Activated B cell treated with CpG ODN at 0.5 μM for 24 hours (primary cell): ENCODE results near the gene SLC35E2B. TPM values are rescaled to one million over a fixed set of nuclear protein-coding genes. Genes with fewer than 3 reads are reported as not detected.

Experiments
- total RNA-seq: library from RNA; stranded (reverse); gene quantifications from 2 replicates; pipeline ENCODE4 v1.2.3, GENCODE V29; 2022

SLC35E2B gene
- total RNA-seq, 1 donor from 2014 or later: 54.7 TPM

Other genes starting within 250 kb of the SLC35E2B start
- 0.58 and 0.86 TPM in 2 replicates for gene ATAD3C, start 243.1 kb downstream of the SLC35E2B start, total RNA-seq
- 47.4 and 49.5 TPM in 2 replicates for gene ATAD3B, start 221.0 kb downstream of the SLC35E2B start, total RNA-seq
- gene ATAD3A, start 180.6 kb downstream of the SLC35E2B start, total RNA-seq: 26.1 and 32.4 TPM in 2 replicates
- 0.31 TPM in 1 of 2 replicates, not detected in the other for gene TMEM240, start 152.2 kb downstream of the SLC35E2B start, total RNA-seq
- gene SSU72, start 117.9 kb downstream of the SLC35E2B start, total RNA-seq: 111 and 118 TPM in 2 replicates
- 0.46 and 0.60 TPM in 2 replicates for gene FNDC10, start 92.7 kb downstream of the SLC35E2B start, total RNA-seq
- gene MIB2, start 77.3 kb downstream of the SLC35E2B start, total RNA-seq: 27.6 and 36.4 TPM in 2 replicates
- gene MMP23B, start 60.6 kb downstream of the SLC35E2B start, total RNA-seq: 0.32 and 0.35 TPM in 2 replicates
- 28.5 and 29.1 TPM in 2 replicates for gene CDK11B, start 33.8 kb downstream of the SLC35E2B start, total RNA-seq
- gene CDK11A, start 31.6 kb upstream of the SLC35E2B start, total RNA-seq: 48.6 and 58.9 TPM in 2 replicates
- gene NADK, start 85.7 kb upstream of the SLC35E2B start, total RNA-seq: 106 and 122 TPM in 2 replicates
- 266 and 302 TPM in 2 replicates for gene GNB1, start 198.3 kb upstream of the SLC35E2B start, total RNA-seq
- 0.73 and 1.3 TPM in 2 replicates for gene CALML6, start 222.5 kb upstream of the SLC35E2B start, total RNA-seq
- gene TMEM52, start 226.5 kb upstream of the SLC35E2B start, total RNA-seq: 0.29 and 0.51 TPM in 2 replicates